HepG2 (cell line): ENCODE data around the gene NNAT. TPM values are rescaled to one million over a fixed set of nuclear protein-coding genes. Genes with fewer than 3 reads are reported as not detected.

Source experiments
- ARNT2 ChIP-seq: sonication (generic); formaldehyde crosslinking; IDR thresholded peaks from 2 replicates; pipeline ENCODE4 v1.8.0; 2022; ENCODE audit warnings: mild to moderate bottlenecking, low read depth, missing genetic modification reagents, moderate library complexity
- ELF1 ChIP-seq: sonication (generic); formaldehyde crosslinking; IDR thresholded peaks from 2 replicates; pipeline ENCODE4 v1.4.0; 2020; ENCODE audit warnings: missing genetic modification reagents
- EP300 ChIP-seq, 3 experiments: sonication (generic) in 1 of 3; formaldehyde crosslinking in 1 of 3; IDR thresholded peaks; 2 replicates each; pipeline versions ENCODE4 v1.5.1 to v1.6.1; 2011 to 2020; ENCODE audit warnings: low read depth in 2 of 3, low read length in 2 of 3, borderline replicate concordance in 1 of 3, improper control_type of control experiment in 1 of 3, mild to moderate bottlenecking in 1 of 3, missing genetic modification reagents in 1 of 3, moderate library complexity in 1 of 3
- FOXP1 ChIP-seq, 2 experiments: fragments of 450-650 bp in 1 of 2; IDR thresholded peaks; 2 replicates each; pipeline ENCODE4 v1.6.1; 2017 to 2018; ENCODE audit warnings: antibody characterized with exemption in 1 of 2
- GATAD2A ChIP-seq: IDR thresholded peaks from 2 replicates; pipeline ENCODE4 v1.6.1; 2016
- KDM4B ChIP-seq: sonication (generic); formaldehyde crosslinking; IDR thresholded peaks from 2 replicates; pipeline ENCODE4 v1.4.0; 2020; ENCODE audit warnings: missing genetic modification reagents
- MNT ChIP-seq: fragments of 450-650 bp; IDR thresholded peaks from 2 replicates; pipeline ENCODE4 v1.6.1; 2016
- POLR2A ChIP-seq, 2 experiments: IDR thresholded peaks; 2 replicates each; pipeline ENCODE4 v1.6.1; 2011; ENCODE audit warnings: low read depth in 2 of 2, low read length in 2 of 2, mild to moderate bottlenecking in 1 of 2, moderate library complexity in 1 of 2; ENCODE audit not compliant: insufficient read depth in 1 of 2
- POLR2G ChIP-seq: fragments of 200-400 bp; formaldehyde crosslinking; IDR thresholded peaks from 2 replicates; pipeline ENCODE4 v1.6.1; 2018; ENCODE audit warnings: mild to moderate bottlenecking, low read depth, low read length, moderate library complexity
- ZFX ChIP-seq: sonication (generic); formaldehyde crosslinking; IDR thresholded peaks from 2 replicates; pipeline ENCODE4 v1.4.0; 2020; ENCODE audit warnings: mild to moderate bottlenecking, low read depth, missing genetic modification reagents, moderate library complexity
- ZNF142 ChIP-seq: sonication (generic); formaldehyde crosslinking; IDR thresholded peaks from 2 replicates; pipeline ENCODE4 v1.4.0; 2020; ENCODE audit warnings: missing genetic modification reagents
- ZNF430 ChIP-seq: sonication (generic); formaldehyde crosslinking; IDR thresholded peaks from 2 replicates; pipeline ENCODE4 v1.9.0; 2021; ENCODE audit warnings: mild to moderate bottlenecking, missing genetic modification reagents
- ZNF574 ChIP-seq: sonication (generic); formaldehyde crosslinking; IDR thresholded peaks from 2 replicates; pipeline ENCODE4 v1.4.0; 2020; ENCODE audit warnings: missing genetic modification reagents
- ZNF605 ChIP-seq: sonication (generic); formaldehyde crosslinking; IDR thresholded peaks from 2 replicates; pipeline ENCODE4 v1.8.0; 2022; ENCODE audit warnings: mild to moderate bottlenecking, missing genetic modification reagents
- polyA plus RNA-seq, 8 experiments: library from polyadenylated mRNA; depleted of rRNA in 3 of 8; stranded (reverse) in 7 of 8; unstranded in 1 of 8; fragments of >200 nt; fragmentation: Illumina TruSeq in 4 of 8; extraction: Trizol in 4 of 8; gene quantifications; 2 replicates each; pipeline versions ENCODE4 v1.2.1 to v1.2.3, GENCODE V29; 2011 to 2016; ENCODE audit warnings: low read depth in 4 of 8, missing spikeins in 1 of 8, mixed read lengths in 1 of 8; ENCODE audit not compliant: insufficient read depth in 1 of 8
- total RNA-seq, 5 experiments: library from RNA; depleted of rRNA; stranded (reverse); fragments of >200 nt; fragmentation: Illumina TruSeq; extraction: Trizol; gene quantifications; 2 replicates each; pipeline ENCODE4 v1.2.3, GENCODE V29; 2016; ENCODE audit warnings: low read depth in 1 of 5
- TF ChIP-seq, protein P1 (sequence below): sonication (generic); formaldehyde crosslinking; IDR thresholded peaks from 2 replicates; pipeline ENCODE4 v1.4.0; 2020; ENCODE audit warnings: missing genetic modification reagents, low read depth, mild to moderate bottlenecking, borderline replicate concordance
- TF ChIP-seq, protein P2 (sequence below): IDR thresholded peaks from 2 replicates; pipeline ENCODE4 v1.6.1; 2016; ENCODE audit warnings: missing biosample characterization, missing genetic modification reagents, low read depth

Gene NNAT
- total and polyA plus RNA-seq, 2 of the 13 experiments (the other 11 are each of a cell fraction or from before 2014, with no cell fraction given) = not detected

- TF ChIP-seq ZNF142 (no peak), FOXP1 (IDR thresholded peaks at IDR 0.05) (no peak), FOXP1 (CRISPR knock-in tag; IDR thresholded peaks at IDR 0.05) (peak; percentile 70), POLR2A (IDR thresholded peaks at IDR 0.05; ENCODE audit: insufficient read depth in 1 of 2, low read depth in 2 of 2, low read length in 2 of 2) (0 out of 4 replicates have a peak, but pooled peaks of 1 of the 2 experiments have one; percentile 59), ZNF430 (CRISPR knock-in tag) (0 out of 2 replicates have a peak, but pooled peaks have one; percentile 8), MNT (peak; percentile 58), ZNF574 (CRISPR knock-in tag) (peak; percentile 24; the same call in 1 of the 2 replicates), KDM4B (no peak), POLR2G (peak; percentile 52; the same call in 1 of the 2 replicates), ZNF605 (0 out of 2 replicates have a peak, but pooled peaks have one; percentile 36), GATAD2A (CRISPR knock-in tag) (peak; percentile 32; the same call in 1 of the 2 replicates), ELF1 (CRISPR knock-in tag) (peak; percentile 78), ZFX (peak; percentile 73), EP300 (IDR thresholded peaks at IDR 0.05; ENCODE audit: low read depth in 2 of 2, low read length in 2 of 2) (peak in 1 of 2 experiments; percentile 32; a peak in 2 of 4 replicates), EP300 (CRISPR knock-in tag; IDR thresholded peaks at IDR 0.05; ENCODE audit: borderline replicate concordance) (no peak), ARNT2 (0 out of 2 replicates have a peak, but pooled peaks have one; percentile 42)
- TF ChIP-seq, protein P1, sequence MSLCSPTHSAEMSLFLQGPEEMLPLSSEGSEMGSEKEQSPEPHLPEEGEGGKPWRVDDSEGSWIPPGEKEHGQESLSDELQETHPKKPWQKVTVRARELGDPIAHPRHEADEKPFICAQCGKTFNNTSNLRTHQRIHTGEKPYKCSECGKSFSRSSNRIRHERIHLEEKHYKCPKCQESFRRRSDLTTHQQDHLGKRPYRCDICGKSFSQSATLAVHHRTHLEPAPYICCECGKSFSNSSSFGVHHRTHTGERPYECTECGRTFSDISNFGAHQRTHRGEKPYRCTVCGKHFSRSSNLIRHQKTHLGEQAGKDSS (CRISPR knock-in tag) = peak; percentile 87; the same call in 1 of the 2 replicates
- TF ChIP-seq, protein P2, sequence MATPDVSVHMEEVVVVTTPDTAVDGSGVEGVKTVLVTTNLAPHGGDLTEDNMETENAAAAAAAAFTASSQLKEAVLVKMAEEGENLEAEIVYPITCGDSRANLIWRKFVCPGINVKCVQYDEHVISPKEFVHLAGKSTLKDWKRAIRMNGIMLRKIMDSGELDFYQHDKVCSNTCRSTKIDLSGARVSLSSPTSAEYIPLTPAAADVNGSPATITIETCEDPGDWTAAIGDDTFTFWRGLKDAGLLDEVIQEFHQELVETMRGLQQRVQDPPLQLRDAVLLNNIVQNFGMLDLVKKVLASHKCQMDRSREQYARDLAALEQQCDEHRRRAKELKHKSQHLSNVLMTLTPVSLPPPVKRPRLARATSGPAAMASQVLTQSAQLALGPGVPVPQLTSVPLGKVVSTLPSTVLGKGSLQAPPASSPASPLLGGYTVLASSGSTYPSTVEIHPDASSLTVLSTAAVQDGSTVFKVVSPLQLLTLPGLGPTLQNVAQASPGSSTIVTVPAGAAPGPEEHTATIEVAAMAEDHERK (CRISPR knock-in tag) = no peak
Measured at GRCh38 chr20:37526238-37526838, 5.3 kb downstream of the NNAT start (continued).
